Bronchial epithelial cell (primary cell): Measurements from ENCODE around the gene IL17D. TPM values are rescaled to one million over a fixed set of nuclear protein-coding genes. Genes with fewer than 3 reads are reported as not detected.
A peak's percentile ranks its signal among the peaks of the same experiment; 100 is the strongest.
"Not testable (repeated sequence)": the region's sequence is repeated elsewhere in the genome, so short reads cannot be mapped to it uniquely, and the experiment has no call there.

Experiments used
- DNase-seq: peaks from one replicate; pipeline ENCODE4 v3.0.0-alpha.2; 2010; ENCODE audit warnings: low read depth
- FAIRE-seq: peaks from 2 replicates; lab custom pipeline; 2011; peaks lifted over from hg19 to GRCh38; lab: Jason Lieb, UNC
- H3K27me3 ChIP-seq: 2 replicates; pipeline ENCODE4 v1.5.1; 2011; ENCODE audit warnings: low read length; ENCODE audit not compliant: control insufficient read depth, insufficient read depth
- H3K36me3 ChIP-seq: 2 replicates; pipeline ENCODE4 v1.5.1; 2011; ENCODE audit warnings: low read length; ENCODE audit not compliant: control insufficient read depth, insufficient read depth
- H3K4me3 ChIP-seq: 2 replicates; pipeline ENCODE4 v1.5.1; 2011; ENCODE audit warnings: mild to moderate bottlenecking, low read depth, low read length, control low read depth
- total RNA-seq: library from RNA; depleted of rRNA; stranded (reverse); fragments of >200 nt; gene quantifications from 2 replicates; pipeline ENCODE4 v1.2.1, GENCODE V29; 2014
- TF ChIP-seq, protein P1 (sequence below): IDR thresholded peaks from 2 replicates; pipeline ENCODE4 v1.5.1; 2011; ENCODE audit warnings: mild to moderate bottlenecking, moderate library complexity, low read length, control low read depth, inconsistent platforms; ENCODE audit not compliant: insufficient read depth, severe bottlenecking

The IL17D gene
- total RNA-seq, 1 donor from 2014 or later = under 0.01 TPM

DNA sequence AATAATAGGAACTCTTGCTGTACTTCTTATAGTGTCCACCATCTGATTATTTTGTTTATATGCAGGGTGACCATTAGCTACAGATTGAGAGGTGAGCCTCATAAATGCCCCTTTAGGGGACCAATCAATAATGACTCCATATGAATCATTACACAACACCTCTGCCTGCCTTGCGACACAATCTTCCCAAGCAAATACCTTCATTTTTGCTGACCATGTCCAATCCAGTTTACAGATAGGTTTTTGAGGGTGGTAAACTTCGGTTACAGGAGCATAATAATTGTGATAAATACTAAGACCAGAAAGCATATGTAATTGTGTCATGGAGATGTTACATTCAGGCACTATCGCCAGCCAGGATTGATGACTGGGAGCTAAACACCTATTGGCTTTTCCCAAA is 23.6 kb upstream of the IL17D start:
- no peak for FAIRE-seq
- TF ChIP-seq, protein P1, sequence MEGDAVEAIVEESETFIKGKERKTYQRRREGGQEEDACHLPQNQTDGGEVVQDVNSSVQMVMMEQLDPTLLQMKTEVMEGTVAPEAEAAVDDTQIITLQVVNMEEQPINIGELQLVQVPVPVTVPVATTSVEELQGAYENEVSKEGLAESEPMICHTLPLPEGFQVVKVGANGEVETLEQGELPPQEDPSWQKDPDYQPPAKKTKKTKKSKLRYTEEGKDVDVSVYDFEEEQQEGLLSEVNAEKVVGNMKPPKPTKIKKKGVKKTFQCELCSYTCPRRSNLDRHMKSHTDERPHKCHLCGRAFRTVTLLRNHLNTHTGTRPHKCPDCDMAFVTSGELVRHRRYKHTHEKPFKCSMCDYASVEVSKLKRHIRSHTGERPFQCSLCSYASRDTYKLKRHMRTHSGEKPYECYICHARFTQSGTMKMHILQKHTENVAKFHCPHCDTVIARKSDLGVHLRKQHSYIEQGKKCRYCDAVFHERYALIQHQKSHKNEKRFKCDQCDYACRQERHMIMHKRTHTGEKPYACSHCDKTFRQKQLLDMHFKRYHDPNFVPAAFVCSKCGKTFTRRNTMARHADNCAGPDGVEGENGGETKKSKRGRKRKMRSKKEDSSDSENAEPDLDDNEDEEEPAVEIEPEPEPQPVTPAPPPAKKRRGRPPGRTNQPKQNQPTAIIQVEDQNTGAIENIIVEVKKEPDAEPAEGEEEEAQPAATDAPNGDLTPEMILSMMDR = no peak
- peak; percentile 15 for DNase-seq
- H3K36me3 ChIP-seq = no peaks in the 10 kb centered on the region
- no peak overlapping the region for H3K4me3 ChIP-seq
- H3K27me3 ChIP-seq = no peaks in the 10 kb centered on the region

- H3K4me3 ChIP-seq = no peak overlapping the region
- DNase-seq (no peak), FAIRE-seq (no peak)
- H3K27me3 ChIP-seq = no peaks in the 10 kb centered on the region
- TF ChIP-seq, protein P1 = no peak
- H3K36me3 ChIP-seq = no peaks in the 10 kb centered on the region
These were observed 23.0 kb upstream of the IL17D start for GRCh38 chr13:20680416-20681080.

DNA sequence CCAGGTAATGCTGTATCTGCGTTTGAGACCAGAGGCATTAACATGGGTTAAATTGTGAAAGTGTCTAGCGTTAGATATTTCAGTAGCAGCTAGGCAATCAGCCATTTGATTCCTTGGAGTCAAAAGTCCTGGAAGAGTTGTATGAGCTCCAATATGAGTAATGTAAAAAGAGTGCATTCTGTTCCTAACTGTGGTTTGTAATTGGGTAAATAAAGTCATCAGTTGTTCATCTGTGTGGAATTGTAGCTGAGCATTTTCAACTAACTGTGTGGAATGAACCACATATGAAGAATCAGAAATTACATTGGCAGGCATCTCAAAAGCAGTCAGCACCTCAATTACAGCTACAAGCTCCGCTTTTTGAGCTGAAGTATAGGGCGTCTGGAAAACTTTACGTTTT is 22.0 kb upstream of the IL17D start:
- H3K4me3 ChIP-seq, FAIRE-seq, H3K36me3 ChIP-seq, H3K27me3 ChIP-seq: not testable (repeated sequence)
- peak; percentile 58 for DNase-seq

DNA sequence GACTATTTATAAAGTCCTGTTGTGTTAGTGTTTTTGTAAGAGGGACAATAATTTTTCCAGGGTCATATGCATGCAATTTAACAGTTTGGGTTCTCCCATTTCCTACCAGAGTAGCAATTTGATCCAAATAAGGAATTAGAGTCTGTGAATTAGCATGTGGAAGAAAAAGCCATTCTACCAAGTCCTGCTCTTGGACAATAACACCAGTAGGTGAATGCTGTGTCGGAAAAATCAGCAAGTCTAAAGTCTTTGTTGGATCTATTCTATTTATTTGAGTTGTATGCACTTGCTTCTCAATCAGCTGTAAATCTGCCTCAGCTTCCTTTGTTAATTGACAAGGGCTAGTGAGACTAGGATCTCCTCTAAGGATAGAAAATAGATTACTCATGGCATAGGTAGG is 21.4 kb upstream of the IL17D start:
- FAIRE-seq = no peak
- Histone ChIP-seq H3K27me3 (no peaks in the 10 kb centered on the region), H3K36me3 (no peaks in the 10 kb centered on the region), H3K4me3 (no peak overlapping the region)
- no peak for DNase-seq
- TF ChIP-seq, protein P1 = no peak

- no peak overlapping the region for H3K4me3 ChIP-seq
- no peak for DNase-seq
- no peak for FAIRE-seq
- H3K36me3 ChIP-seq = no peaks in the 10 kb centered on the region
- H3K27me3 ChIP-seq = no peaks in the 10 kb centered on the region
- TF ChIP-seq, protein P1 = no peak
These were observed 19.5 kb upstream of the IL17D start for GRCh38 chr13:20684041-20684440.

DNA sequence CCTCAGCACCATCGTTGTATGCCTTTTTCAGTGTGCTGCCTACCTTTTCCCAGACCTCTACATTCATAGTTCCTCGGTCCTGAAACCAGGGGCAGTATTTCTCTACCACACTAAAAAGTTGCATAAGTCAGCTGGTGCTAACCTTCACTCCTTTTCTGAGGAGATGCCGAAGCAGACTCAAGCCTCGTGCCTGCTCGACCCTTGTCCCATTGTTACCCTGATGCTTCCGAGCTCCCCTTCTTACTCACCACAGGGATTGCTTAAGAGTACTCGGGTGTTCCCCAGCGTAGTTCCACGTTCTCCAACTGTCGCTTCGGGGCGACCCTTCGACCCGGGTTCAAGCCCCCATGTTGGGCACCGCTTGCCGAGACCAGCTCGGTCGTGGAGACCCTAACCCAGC is 19.0 kb upstream of the IL17D start:
- TF ChIP-seq, protein P1 = no peak
- DNase-seq (no peak), FAIRE-seq (no peak)
- H3K27me3 ChIP-seq = no peaks in the 10 kb centered on the region
- H3K4me3 ChIP-seq = no peak overlapping the region
- no peaks in the 10 kb centered on the region for H3K36me3 ChIP-seq
